Stimulated activated CD4-positive, alpha-beta T cell treated with anti-CD3 and anti-CD28 coated beads, Interleukin-15, amount 100 ng/mL, for 48 hours (primary cell): ENCODE data around the gene MAFG.
A peak's percentile ranks its signal among the peaks of the same experiment; 100 is the strongest.

Experiments used
- DNase-seq, 2 donors: peaks; one replicate each; pipeline ENCODE4 v3.0.0-alpha.2; 2020; ENCODE audit warnings: low read depth in 2 of 2

The MAFG gene

DNA sequence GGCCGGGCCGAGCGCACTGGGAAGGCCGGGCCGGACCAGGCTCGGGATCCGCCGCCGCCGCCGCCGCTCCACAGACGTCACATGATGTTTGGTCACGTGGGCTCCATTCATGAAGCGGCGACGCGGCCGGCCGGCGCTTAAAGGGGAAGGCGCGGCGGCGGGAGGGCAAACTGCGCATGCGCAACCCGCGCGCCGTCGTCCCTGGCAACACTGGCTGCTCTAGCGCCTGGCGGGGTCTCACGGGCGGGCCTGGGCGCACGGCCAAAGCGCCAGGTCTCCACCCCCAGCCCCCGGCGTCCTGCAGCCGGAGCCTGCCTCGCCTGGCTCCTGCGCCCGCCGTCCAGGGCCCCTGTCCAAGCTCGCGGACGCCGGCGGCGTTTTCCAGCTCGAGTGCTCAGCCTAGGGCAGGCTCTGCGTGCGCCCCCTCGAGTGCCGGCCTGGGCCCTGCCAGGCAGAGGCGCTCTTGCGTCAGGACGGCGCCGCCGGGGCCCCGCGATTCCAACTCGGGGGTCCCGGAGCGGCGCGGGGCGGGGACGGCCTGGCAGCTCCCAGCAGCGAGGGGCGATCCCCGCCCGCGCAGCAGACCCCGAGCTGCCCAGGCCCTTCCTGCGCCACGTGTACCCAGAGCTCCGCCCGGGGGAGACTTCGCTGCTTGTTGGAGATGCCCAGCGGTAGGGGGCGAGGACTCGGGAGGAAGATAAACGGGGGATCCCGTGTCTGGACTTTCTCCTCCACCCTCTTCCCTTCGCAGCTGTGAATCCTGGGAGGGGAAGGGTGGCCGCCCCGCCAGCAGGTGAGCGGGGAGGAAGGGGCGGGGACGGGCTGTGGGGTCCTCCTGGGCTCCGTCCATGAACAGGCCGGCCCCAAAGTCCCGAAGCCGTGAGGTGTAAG, at the start of gene MAFG:
TSS of gene MAFG (minus strand) at position 83 of the 891 bp plus-strand sequence. CDS start 4,550 bp downstream, outside the sequence.
- peak; percentile 79 to 84 for DNase-seq

DNA sequence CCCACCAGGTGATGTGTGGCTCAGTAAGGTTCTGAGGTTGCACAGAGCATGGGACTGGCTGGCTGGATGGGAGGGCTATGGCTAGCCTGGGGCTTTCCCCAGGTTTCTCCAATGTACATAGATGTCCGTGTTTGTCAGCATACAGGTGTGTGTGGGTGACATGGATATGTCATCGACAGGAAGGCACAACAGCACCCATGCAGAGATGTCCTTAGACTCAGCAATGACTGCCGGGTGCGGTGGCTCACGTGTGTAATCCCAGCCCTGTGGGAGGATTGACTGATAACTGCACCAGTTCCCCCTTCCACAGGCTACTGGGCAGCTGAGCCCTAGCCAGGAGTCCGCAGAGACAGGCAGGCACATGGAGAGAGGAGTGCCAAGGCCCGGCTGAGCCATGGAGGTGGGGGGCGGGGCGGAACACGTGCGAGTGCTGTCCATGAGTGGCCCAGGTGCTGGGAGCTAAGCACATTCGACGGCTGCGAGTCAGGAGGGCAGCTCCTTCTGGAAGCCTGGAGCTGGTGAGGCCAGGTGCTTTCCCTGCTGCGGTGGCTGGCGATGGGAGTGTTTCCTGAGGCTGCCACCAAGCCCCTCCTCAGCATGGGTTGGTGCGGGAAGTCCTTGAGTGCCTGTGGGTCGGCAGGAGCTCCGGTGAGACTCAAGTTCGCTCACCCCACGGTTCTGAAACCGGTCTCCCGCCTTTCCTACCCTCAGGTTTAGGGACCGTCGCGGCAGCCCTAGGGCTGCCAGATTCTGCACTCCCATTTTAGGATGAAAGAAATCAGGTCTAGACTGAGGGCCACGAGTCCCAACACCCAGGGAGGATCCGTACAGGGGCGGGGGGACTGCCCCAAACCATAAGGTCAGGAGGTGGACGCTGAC, 49.0 kb upstream of the MAFG start:
- peak in 1 of 2 donors; percentile 35 for DNase-seq

DNA sequence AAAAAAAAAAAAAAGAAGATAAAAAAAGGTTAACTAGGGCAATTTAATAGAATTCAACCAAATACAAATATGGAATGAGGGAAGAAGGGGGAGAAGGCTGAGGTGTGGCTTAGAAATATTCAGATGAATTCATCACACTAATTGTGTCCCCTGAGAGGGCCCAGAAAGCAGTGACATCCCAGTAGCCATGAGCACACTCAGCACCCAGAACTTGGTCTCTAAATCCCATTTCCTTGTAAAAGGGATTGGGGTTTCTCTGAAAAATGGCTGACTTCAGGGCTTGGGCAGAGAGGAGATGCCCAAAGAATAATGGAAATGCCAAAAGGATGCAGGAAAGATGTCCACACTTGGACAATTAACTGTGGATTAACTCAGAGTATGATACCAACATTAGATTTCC, 45.9 kb upstream of the MAFG start:
- DNase-seq, result no peak

DNA sequence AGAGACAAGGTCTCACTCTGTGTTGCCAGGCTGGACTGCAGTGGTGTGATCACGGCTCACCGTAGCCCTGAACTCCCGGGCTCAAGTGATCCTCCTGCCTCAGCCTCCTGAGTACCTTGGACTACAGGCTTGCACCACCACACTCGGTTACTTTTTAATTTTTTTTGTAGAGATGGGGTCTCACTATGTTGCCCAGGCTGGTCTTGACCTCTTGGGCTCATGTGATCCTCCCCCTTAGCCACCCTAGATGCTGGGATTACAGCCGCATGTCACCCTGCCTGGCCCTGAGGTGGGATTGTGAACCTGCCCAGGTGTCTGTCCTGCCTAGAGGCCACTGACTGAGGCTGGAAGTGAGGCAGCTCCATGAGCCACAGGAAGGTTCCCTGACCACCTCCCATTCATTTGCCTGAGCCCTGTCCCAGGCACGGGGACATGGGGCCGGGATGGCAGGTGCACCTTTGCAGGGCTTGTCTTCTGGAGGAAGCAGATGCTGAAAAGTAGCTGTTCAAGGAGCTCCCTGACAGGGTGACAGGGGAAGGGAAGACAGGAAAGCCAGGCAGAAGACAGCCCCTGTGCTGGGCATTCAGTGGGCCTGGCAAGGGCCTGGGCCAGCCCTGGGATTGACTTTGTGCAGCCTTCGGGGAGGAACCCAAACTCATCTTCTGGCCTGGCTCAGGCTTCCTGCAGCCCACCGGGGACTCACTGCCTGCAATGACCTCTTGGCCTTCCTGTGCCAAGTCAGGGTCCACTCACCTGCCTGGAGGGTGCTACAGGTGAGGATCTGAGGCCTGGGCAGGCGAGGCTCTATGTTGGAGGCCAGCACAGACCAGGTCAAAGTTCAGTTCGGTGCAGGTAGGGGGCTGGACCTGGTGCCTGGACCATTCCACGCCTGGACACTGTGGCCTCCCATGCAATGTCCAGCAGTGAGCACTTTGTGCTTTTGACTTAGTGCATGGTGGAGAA, 41.6 kb upstream of the MAFG start:
- DNase-seq, result no peak

DNA sequence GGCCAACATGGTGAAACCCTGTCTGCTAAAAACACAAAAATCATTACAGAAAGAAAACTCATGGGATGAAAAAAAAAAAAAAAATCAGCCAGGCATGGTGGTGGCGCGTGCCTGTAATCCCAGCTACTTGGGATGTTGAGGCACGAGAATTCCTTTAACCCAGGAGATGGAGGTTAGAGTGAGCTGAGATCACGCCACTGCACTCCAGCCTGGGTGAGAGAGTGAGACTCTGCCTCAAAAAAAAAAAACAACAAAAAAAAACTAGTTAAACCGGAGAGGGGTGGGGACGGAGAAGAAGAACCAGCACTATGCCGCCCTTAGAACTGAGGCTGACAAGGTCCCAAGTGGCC, 40.8 kb upstream of the MAFG start:
- DNase-seq, result no peak

- DNase-seq, result peak; percentile 81 to 87
These were observed 40.2 kb upstream of the MAFG start for GRCh38 chr17:81967533-81968395.

GRCh38 chr17:81967244-81967532, 39.7 kb upstream of the MAFG start:
- no peak for DNase-seq

DNA sequence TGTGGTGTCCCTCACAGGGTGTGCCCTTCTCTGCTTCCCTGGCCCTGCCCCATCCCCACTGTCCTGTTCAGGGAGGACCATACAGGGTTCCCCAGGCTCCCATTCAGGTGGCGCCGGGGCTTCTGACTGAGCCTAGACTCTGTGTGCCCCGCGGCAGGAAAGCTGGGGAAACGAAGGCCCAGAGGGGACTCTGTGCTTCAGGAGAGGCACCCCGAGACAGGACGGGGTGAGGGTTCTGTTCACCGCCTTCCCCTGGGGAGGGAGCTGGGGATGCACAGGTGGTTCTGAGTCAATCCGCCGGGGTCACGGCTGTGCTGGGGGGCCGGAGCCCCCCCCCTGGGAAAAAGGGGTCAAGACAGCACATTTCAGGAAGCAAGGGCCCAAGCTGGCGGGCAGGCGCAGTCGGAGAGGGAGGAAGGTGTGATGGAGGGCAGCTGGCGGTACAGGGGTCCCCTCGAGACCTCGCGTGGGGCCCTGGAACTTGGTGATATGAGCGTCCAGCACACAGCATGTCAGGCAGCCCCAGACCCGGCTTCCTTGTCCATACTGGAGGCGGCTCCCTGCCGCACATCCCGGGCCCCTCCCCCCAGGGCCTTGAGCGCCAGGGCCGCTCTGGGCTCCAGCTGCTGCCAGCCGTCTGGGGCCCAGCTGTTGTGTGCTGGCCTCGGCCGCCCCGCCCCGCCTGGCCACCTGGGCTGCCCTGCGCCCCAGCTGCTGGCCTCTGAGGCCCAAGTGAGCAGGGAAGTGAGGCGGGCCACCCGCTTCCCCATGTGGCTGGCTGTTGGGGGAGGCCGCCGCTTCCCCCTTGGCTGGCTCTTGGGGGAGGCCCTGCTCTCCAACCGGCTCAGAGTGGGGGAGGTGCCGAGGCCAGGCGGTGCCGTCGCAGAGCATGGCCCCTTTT, 39.1 kb upstream of the MAFG start:
- DNase-seq, result no peak

- no peak for DNase-seq
These were observed 36.7 kb upstream of the MAFG start for GRCh38 chr17:81964081-81964849.

DNA sequence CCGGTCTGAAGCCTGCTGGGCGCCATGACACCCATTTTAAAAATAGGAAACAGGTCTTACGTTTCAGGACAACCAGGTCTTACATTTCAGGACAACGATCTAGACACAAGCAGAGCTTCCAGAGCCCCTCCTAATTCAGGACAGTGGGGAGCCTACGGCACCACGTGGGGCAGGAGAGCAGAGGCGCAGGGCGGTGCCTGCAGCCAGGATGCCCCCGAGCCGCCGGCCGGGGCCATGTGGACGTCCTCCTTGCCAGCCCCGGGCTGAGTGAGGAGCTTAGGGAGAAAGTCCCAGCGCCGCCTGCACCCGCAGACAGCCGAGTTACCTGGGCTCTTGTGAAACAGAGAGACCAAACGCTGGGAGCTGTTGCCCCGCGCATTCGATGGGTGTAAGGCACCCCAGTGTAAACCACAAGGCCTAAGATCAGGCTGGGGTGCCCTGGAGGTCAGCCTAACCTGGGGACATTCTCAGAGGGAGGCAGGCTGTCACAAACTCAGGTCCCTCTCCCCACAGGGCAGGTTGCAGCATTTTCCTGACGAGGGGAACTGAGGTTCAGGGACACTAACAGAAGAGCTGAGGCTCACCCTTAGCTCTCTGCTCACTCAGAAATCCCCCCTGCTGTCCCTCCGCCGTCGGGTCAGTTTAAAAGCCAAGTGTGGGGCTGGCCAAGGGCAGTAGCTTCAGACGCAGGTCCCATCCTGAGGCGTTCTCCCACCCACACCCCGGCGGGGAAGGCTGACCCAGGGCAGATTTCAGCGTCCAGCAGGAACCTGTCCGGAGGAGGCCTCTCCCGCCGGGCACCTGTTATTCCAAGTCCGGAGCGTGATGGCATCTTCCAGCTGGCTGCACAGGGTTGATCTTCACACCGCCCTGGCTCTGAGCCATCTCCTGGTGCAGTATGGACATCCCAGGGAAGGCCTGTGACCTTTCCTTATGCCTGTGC, 35.2 kb upstream of the MAFG start:
- DNase-seq, result no peak

DNA sequence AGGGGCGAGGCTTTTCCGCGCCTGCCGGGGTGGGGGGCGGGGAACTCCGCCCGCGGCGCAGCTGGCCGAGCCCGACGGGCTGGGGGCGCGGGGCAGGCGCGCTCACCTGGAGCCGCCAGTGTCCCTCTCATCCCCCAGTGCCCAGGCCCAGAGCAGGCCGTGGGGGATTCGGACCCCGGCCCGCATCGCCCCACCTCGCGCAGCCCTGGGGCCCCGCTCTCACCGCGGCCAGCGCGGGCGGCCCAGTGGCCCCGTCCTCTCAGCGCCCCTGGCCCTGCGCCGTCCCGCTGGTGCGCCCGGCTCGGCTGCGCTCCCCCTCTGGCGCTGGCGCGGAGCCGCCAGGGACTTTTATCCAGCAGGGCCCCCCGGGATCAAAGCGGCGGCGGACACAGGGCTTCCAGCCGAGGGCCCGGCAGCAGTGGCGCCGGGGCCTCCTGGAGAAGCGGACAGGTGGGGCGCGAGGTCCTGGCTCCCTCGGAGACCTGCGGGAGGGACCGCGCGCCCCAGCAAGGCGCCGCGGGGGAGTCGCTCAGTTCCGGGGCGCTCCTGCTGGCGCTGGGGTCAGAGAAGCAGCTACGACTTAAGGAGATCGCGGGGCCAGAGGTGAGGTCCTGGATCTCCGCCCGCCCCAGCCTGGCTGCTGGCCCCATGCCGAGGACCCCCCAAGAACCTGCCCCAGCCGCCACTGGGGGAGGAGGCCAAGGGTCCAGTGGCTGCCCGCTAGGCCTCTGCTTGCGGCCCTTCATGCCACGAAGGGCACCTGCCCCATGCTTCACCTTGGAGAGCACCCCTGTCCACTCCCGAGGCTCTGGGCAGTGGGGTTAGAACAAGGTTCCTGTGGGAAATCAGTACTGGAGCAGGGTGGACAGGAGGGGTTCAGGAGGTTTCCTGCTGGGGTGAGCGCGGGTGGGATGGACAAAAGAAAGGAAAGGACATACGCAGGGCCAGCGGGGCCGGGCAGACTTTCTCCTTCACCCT, 34.3 kb upstream of the MAFG start:
- no peak for DNase-seq

- DNase-seq, result no peak
These were observed 33.6 kb upstream of the MAFG start, which contains the start of gene NOTUM for GRCh38 chr17:81961087-81961511. Gene NOTUM, minus strand, starts transcription at chr17:81961187. Its CDS starts 278 bp downstream, at chr17:81960909.

- no peak for DNase-seq
These were observed 32.8 kb upstream of the MAFG start for GRCh38 chr17:81960130-81960958.

GRCh38 chr17:81959362-81960129, 32.0 kb upstream of the MAFG start:
- peak in 1 of 2 donors; percentile 69 for DNase-seq
